A204.1 (cell line): ENCODE data around the gene MXI1.
A peak's percentile ranks its signal among the peaks of the same experiment; 100 is the strongest.
"Not testable (repeated sequence)": the region's sequence is repeated elsewhere in the genome, so short reads cannot be mapped to it uniquely, and the experiment has no call there.

Source experiments
- FAIRE-seq: peaks from 2 replicates; lab custom pipeline; 2012; peaks lifted over from hg19 to GRCh38; lab: Jason Lieb, UNC

Gene MXI1

DNA sequence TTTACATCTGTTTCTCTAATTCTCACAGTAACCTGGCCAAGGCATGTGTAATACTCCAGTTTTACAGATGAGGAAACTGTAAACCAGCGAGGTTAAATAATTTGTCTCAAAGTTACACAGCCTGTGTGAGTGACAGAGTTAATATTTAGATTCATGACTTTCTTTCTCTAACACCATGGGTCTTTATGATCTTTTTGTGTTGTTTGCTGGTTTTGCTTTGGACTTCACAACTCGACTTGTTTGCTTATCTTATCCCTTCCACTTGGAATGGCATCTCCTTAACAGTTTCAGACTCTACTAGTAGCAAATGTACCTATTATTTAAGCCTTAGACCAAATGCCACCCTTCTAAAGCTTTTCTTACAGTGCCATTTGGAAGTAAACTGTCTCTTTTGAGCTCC lies 34.4 kb downstream of the MXI1 start:
- no peak for FAIRE-seq

- no peak for FAIRE-seq
Observed at GRCh38 chr10:110242511-110242910, 35.1 kb downstream of the MXI1 start.

- no peak for FAIRE-seq
Observed at GRCh38 chr10:110244550-110244949, 37.1 kb downstream of the MXI1 start.

GRCh38 chr10:110247833-110248232 lies 40.4 kb downstream of the MXI1 start:
- not testable (repeated sequence) for FAIRE-seq

GRCh38 chr10:110249489-110249888 lies 42.1 kb downstream of the MXI1 start:
- FAIRE-seq: not testable (repeated sequence)

GRCh38 chr10:110251392-110251791 lies 44.0 kb downstream of the MXI1 start:
- peak; percentile 48 for FAIRE-seq

- no peak for FAIRE-seq
Observed at GRCh38 chr10:110252151-110252550, 44.7 kb downstream of the MXI1 start.

- FAIRE-seq: no peak
Observed at GRCh38 chr10:110254467-110254866, 47.1 kb downstream of the MXI1 start.

DNA sequence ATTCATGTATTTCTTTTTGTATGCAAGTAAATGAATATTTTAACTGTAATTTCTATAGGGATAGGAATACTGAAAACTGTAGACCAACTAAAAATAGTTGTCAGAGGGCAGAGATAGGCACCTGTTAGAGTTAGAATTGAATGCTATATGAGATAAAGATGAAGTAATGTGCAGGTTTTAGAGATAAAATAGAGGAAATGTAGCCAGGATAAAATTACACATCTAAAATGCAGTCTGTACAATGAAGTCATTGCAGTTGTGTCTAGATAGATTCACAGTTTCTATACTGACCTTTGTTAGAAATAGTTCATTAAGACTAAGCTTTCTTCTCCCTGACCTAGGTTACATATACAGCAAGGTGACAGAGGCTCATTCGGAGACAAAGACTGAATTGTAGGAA lies 51.1 kb downstream of the MXI1 start:
- FAIRE-seq: no peak

GRCh38 chr10:110259317-110259716 lies 51.9 kb downstream of the MXI1 start:
- peak; percentile 30 for FAIRE-seq

DNA sequence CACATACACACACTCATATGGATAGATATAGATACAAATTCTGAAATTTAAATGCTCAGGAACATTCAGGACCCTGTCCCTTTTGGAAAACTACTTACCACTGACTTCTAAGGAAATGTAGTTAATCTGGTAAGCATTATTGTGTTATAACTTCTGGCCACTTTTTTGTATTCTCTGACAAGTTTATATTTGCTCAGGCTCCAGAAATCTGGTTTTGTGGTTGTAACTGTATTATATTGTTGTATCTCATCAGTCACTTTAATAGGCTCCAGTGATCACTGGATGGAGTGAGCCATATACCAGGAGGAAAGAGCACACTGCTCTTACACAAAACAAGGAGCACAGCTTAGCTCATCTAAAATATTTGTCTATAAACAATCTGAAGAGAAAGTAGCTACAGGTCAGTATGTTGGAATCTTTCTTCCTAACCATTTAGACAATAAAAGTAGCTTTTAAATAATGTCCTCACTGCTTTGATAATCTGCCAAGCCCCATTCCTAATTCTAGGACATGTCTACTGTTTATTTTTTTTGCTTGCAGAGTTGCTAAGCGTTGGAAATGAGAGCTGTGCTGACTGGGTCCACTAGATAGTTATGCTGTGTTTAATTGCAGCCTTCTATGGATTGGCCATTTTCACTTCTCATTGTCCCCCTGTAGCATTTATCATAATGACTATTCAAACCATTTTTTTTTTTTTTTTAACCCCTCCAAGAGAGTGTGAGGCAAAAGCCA lies 53.5 kb downstream of the MXI1 start:
- FAIRE-seq: no peak

DNA sequence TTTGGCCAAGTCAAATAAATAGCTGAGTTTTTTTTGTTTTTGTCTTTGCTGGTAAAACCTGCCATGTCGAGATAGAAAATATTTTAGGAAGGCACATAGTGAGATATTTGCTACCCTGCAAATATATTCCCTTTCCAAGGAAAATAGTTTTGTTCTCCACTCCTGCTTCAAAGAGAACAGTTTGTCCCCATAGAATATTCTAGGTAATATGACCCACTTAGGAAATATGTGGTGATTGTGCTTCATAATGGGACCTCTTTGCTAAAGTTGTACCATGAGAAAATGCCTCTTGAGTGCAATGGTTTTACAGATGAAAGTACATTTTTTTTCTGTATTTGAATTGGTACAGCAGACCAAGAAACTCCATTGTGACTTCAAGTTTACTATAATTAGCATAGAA lies 55.8 kb downstream of the MXI1 start:
- no peak for FAIRE-seq

DNA sequence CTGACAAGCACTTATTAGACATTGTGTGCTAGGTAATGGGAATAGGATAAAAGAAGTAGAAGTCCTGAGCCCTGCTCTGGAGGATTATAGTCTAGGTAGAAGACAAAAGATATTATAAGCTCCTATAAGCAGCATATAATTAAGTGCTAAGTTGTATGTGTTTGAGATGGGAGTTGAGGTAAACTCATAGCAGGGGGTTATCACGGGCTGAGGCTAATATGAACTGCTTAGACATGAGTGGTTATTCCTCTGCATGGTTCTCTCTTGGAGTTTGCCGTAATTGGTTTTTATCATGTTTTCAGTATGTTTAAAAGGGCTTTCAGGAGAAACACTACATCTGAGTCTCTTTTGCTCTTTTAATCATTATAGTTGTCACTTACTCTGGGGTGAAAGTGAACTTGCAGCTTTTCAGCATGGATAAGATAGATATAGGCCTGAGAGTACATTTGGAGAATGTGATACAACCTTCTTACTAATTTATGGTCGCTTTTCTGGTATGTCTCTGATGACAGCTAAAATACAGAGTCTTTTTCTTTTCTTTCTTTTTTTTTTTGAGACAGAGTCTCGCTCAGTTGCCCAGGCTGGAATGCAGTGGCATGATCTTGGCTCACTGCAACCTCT lies 58.3 kb downstream of the MXI1 start:
- no peak for FAIRE-seq

GRCh38 chr10:110267276-110267675 lies 59.9 kb downstream of the MXI1 start:
- no peak for FAIRE-seq

DNA sequence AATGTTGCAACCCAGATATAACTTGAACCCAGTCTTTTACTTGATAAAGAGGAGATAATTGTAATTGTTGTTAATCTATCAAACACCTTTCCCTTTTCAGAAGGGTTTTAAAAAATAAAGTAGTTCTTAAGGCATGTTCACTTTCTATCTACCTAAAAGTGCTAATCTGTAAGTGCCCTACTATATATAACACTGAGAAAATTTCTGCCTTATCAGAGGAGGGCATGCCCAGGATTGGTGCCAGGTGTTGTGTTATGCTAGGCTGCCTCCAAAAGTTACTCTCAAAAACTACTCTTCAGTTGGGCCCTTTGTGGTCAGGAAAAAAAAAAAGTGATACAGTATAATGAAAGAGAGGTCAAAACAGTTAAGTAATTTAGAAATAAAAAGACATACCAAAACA lies 61.0 kb downstream of the MXI1 start:
- no peak for FAIRE-seq

GRCh38 chr10:110268971-110269370 lies 61.6 kb downstream of the MXI1 start:
- no peak for FAIRE-seq

GRCh38 chr10:110269374-110270318 lies 62.2 kb downstream of the MXI1 start:
- no peak for FAIRE-seq

GRCh38 chr10:110272995-110273394 lies 65.6 kb downstream of the MXI1 start:
- not testable (repeated sequence) for FAIRE-seq

- FAIRE-seq: no peak
Observed at GRCh38 chr10:110273474-110273873, 66.1 kb downstream of the MXI1 start.

DNA sequence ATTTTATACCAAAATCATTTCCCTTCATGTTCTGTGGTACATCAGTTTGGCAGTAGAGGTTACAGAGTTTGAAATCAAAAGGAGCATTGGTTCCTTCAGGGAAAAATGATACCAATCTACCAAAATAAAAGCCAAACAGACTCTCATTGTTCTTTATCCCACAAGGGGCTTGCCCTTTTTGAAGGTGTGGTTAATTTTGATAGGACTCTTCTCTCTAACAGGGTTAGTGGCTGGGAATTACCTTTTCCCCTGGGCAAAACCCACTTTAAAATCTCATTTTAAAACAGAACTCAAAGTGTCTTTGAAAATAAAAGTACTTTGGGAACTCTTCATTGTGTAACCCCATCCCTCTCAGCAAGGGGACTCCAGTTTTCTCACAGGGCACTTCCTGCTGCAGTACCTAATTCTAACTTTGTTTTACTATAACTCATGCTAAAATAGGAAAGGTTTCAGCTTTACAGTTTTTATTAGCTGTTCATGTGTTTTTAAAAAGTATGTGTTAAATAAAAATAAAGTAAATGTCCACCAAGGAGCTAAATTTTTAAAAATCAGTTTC lies 66.7 kb downstream of the MXI1 start:
- FAIRE-seq: no peak

DNA sequence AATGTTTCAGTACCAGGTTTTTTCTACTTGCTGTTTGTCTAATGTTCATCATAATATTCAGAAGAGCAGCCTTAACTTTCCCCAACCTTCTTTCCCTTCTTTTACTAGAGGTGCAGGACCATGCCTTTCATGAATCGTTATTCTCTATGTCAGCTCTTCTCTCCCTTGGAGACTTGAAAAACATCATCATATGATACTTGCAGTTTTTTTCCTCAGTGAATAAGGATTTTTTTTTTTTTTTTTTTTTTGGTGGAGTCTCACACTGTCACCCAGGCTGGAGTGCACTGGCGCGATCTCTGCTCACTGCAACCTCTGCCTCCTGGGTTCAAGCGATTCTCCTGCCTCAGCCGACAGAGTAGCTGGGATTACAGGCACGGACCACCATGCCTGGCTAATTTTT lies 67.2 kb downstream of the MXI1 start:
- FAIRE-seq: no peak

DNA sequence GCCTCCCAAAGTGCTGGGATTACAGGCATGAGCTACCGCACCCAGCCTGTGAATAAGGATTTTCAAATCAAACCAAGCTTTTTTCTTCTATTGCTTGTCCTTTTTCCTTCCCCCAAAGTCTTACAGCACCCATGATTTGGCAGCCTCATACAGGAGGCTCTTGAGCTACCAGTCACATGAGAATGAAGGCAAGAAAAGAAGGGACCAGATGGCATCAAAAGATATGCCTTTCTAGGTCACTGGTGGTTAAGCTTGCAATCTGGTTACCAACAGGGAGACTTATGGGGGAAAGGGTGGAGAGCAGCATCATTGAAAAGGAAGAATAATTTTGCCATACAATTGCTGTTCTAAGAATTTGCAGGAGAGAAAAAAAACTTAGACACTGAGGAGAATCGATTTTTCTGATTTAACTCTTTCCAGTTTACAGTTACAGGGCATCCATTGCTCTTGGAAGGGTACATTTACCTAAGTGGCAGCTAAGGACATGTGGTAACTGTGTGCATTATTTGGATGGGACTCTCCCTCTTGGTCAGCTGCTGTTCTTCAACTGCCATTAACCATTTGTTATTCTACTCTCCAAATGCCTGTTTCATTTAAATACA lies 67.8 kb downstream of the MXI1 start:
- no peak for FAIRE-seq
